H1 (cell line): ENCODE measurements around the gene FCHO1. TPM values are rescaled to one million over a fixed set of nuclear protein-coding genes. Genes with fewer than 3 reads are reported as not detected.

Experiments
- CTCF ChIA-PET: fragments of 300-600 bp; sonication (Branson Sonifier 250); formaldehyde crosslinking; loops from one replicate; lab custom pipeline; 2021; ENCODE audit not compliant: partially characterized antibody; lab: Charles Lee
- POLR2A ChIA-PET: fragments of 300-600 bp; sonication (Branson Sonifier 250); formaldehyde crosslinking; loops from one replicate; lab custom pipeline; 2021; ENCODE audit warnings: inconsistent platforms; ENCODE audit not compliant: partially characterized antibody; lab: Charles Lee
- DNase-seq, 2 experiments: peaks; one replicate each; pipeline versions ENCODE4 v3.0.0 to v3.0.0-alpha.2; 2010 to 2022; ENCODE audit warnings: low spot score in 2 of 2, low read depth in 1 of 2, mixed read lengths in 1 of 2
- FAIRE-seq: peaks from 2 replicates; lab custom pipeline; 2011; peaks lifted over from hg19 to GRCh38; lab: Jason Lieb, UNC
- H2AFZ ChIP-seq: 2 replicates; pipeline ENCODE4 v1.8.1; 2012; ENCODE audit warnings: low read length, inconsistent platforms
- H2AK5ac ChIP-seq: 2 replicates; pipeline ENCODE4 v1.6.1; 2013; ENCODE audit warnings: low read depth, low read length
- H2BK120ac ChIP-seq: replicated peaks from 2 replicates; pipeline ENCODE3; 2013; ENCODE audit warnings: low read depth, low read length, inconsistent platforms
- H2BK12ac ChIP-seq: 2 replicates; pipeline ENCODE4 v1.6.1; 2013; ENCODE audit warnings: low read depth, low read length
- H2BK15ac ChIP-seq: 2 replicates; pipeline ENCODE4 v1.6.1; 2013; ENCODE audit warnings: low read length
- H2BK20ac ChIP-seq: 2 replicates; pipeline ENCODE4 v1.6.1; 2013; ENCODE audit warnings: low read length
- H2BK5ac ChIP-seq: 2 replicates; pipeline ENCODE4 v1.6.1; 2013; ENCODE audit warnings: low read depth, low read length
- H3K14ac ChIP-seq: 2 replicates; pipeline ENCODE4 v1.6.1; 2013; ENCODE audit warnings: inconsistent platforms; ENCODE audit not compliant: insufficient read length
- H3K18ac ChIP-seq: 2 replicates; pipeline ENCODE4 v1.6.1; 2013; ENCODE audit warnings: low read length; ENCODE audit errors: extremely low read depth
- H3K23ac ChIP-seq: 2 replicates; pipeline ENCODE4 v1.6.1; 2013; ENCODE audit warnings: inconsistent platforms; ENCODE audit not compliant: insufficient read length
- H3K23me2 ChIP-seq: 2 replicates; pipeline ENCODE4 v1.6.1; 2013; ENCODE audit warnings: low read depth, low read length
- H3K27ac ChIP-seq: 2 replicates; pipeline ENCODE4 v1.6.1; 2011; ENCODE audit warnings: low read depth, low read length, inconsistent platforms
- H3K27me3 ChIP-seq, 4 experiments: replicated peaks in 1 of 4; 1 replicate in 1 of 4; 2 replicates in 3 of 4; pipeline versions ENCODE4 v1.6.1 to v1.8.1; 2011 to 2013; ENCODE audit warnings: low read length in 3 of 4, mild to moderate bottlenecking in 3 of 4, inconsistent platforms in 2 of 4, mixed read lengths in 2 of 4, moderate library complexity in 1 of 4; ENCODE audit not compliant: control insufficient read depth in 3 of 4, insufficient read depth in 3 of 4; ENCODE audit errors: extremely low read depth in 1 of 4
- H3K36me3 ChIP-seq, 4 experiments: 2 replicates each; pipeline versions ENCODE4 v1.6.1 to v1.8.1; 2011 to 2013; ENCODE audit warnings: mild to moderate bottlenecking in 4 of 4, low read length in 3 of 4, moderate library complexity in 2 of 4, control low read depth in 1 of 4, inconsistent platforms in 1 of 4; ENCODE audit not compliant: insufficient read depth in 4 of 4, control insufficient read depth in 2 of 4
- H3K4ac ChIP-seq: replicated peaks from 2 replicates; pipeline ENCODE3; 2013; ENCODE audit warnings: low read length, low read depth, mixed read lengths, inconsistent platforms; ENCODE audit not compliant: insufficient read length
- H3K4me1 ChIP-seq, 4 experiments: replicated peaks in 1 of 4; 1 replicate in 1 of 4; 2 replicates in 3 of 4; pipeline versions ENCODE4 v1.6.1 to v1.8.1; 2011 to 2013; ENCODE audit warnings: low read length in 3 of 4, inconsistent platforms in 2 of 4, mixed read lengths in 1 of 4; ENCODE audit not compliant: insufficient read depth in 4 of 4, control insufficient read depth in 3 of 4
- H3K4me2 ChIP-seq, 2 experiments: 2 replicates each; pipeline versions ENCODE4 v1.6.1 to v1.8.1; 2011 to 2013; ENCODE audit warnings: low read depth in 2 of 2, low read length in 2 of 2, control low read depth in 1 of 2, inconsistent platforms in 1 of 2, mild to moderate bottlenecking in 1 of 2; ENCODE audit not compliant: insufficient read depth in 1 of 2
- H3K4me3 ChIP-seq, 4 experiments: fragments of 200-600, 300-600 bp in 1 of 4; sonication (generic), shearing (Covaris generic), sonication (Bioruptor Twin) in 1 of 4; 2 replicates each; pipeline versions ENCODE4 v1.5.1 to v1.8.1; 2011 to 2016; ENCODE audit warnings: low read length in 4 of 4, low read depth in 3 of 4, control low read depth in 2 of 4, inconsistent platforms in 2 of 4, mild to moderate bottlenecking in 2 of 4, mixed read lengths in 1 of 4, moderate library complexity in 1 of 4; ENCODE audit not compliant: insufficient read depth in 2 of 4; ENCODE audit errors: extremely low read depth in 1 of 4
- H3K56ac ChIP-seq: replicated peaks from 2 replicates; pipeline ENCODE3; 2013; ENCODE audit warnings: low read depth, mild to moderate bottlenecking, mixed read lengths, low read length, inconsistent platforms; ENCODE audit not compliant: insufficient read length
- H3K79me1 ChIP-seq: 2 replicates; pipeline ENCODE4 v1.6.1; 2013; ENCODE audit warnings: low read depth, low read length, control low read depth
- H3K79me2 ChIP-seq, 2 experiments: 2 replicates each; pipeline versions ENCODE4 v1.6.1 to v1.8.1; 2012 to 2013; ENCODE audit warnings: low read length in 2 of 2, mild to moderate bottlenecking in 2 of 2, inconsistent platforms in 1 of 2; ENCODE audit not compliant: insufficient read depth in 2 of 2, control insufficient read depth in 1 of 2
- H3K9ac ChIP-seq, 4 experiments: replicated peaks in 1 of 4; 1 replicate in 1 of 4; 2 replicates in 3 of 4; pipeline versions ENCODE4 v1.6.1 to v1.8.1; 2011 to 2013; ENCODE audit warnings: low read depth in 3 of 4, low read length in 3 of 4, control low read depth in 2 of 4, mild to moderate bottlenecking in 2 of 4, moderate library complexity in 2 of 4, inconsistent platforms in 1 of 4; ENCODE audit errors: extremely low read depth in 1 of 4
- H3K9me3 ChIP-seq, 2 experiments: 2 replicates each; pipeline versions ENCODE4 v1.6.1 to v1.8.1; 2012 to 2013; ENCODE audit warnings: mild to moderate bottlenecking in 2 of 2, moderate library complexity in 2 of 2, control low read depth in 1 of 2, inconsistent platforms in 1 of 2, low read depth in 1 of 2, low read length in 1 of 2, mixed read lengths in 1 of 2; ENCODE audit not compliant: insufficient read depth in 2 of 2
- H4K20me1 ChIP-seq, 2 experiments: replicated peaks in 1 of 2; 2 replicates each; pipeline versions ENCODE3 to v1.8.1; 2011 to 2013; ENCODE audit warnings: inconsistent platforms in 2 of 2, low read length in 2 of 2, mild to moderate bottlenecking in 1 of 2; ENCODE audit not compliant: insufficient read depth in 2 of 2, control insufficient read depth in 1 of 2
- H4K5ac ChIP-seq: 2 replicates; pipeline ENCODE4 v1.6.1; 2013; ENCODE audit warnings: low read length, low read depth, mixed read lengths, inconsistent platforms; ENCODE audit not compliant: insufficient read length
- H4K8ac ChIP-seq: 2 replicates; pipeline ENCODE4 v1.8.0; 2013; ENCODE audit warnings: mild to moderate bottlenecking, moderate library complexity, low read length, inconsistent platforms; ENCODE audit not compliant: insufficient read depth; ENCODE audit errors: extremely low read depth
- H4K91ac ChIP-seq: replicated peaks from 2 replicates; pipeline ENCODE3; 2013; ENCODE audit warnings: low read length, mixed read lengths, inconsistent platforms; ENCODE audit not compliant: insufficient read length
- NANOG ChIP-seq: IDR thresholded peaks from 2 replicates; pipeline ENCODE4 v1.6.1; 2011; ENCODE audit warnings: low read length, low read depth, mild to moderate bottlenecking, inconsistent platforms; ENCODE audit not compliant: insufficient read depth, poor library complexity, severe bottlenecking
- POLR2AphosphoS5 ChIP-seq: IDR thresholded peaks from 2 replicates; pipeline ENCODE4 v1.6.1; 2011; ENCODE audit warnings: low read depth, low read length
- RNF2 ChIP-seq: fragments of 200-900, 300-1000 bp; sonication (generic); IDR thresholded peaks from 2 replicates; pipeline ENCODE4 v1.7.1; 2016; ENCODE audit warnings: borderline replicate concordance, low read depth, mild to moderate bottlenecking, antibody characterized with exemption, low read length; ENCODE audit not compliant: poor library complexity, severe bottlenecking; ENCODE audit errors: missing control alignments
- WGBS, 2 experiments: shearing (Covaris generic) in 1 of 2; methylation state at CpG; one replicate each; pipeline versions ENCODE4 v1.1.6 to v1.1.7; 2013 to 2015; ENCODE audit warnings: low lambda C conversion rate in 2 of 2, mixed read lengths in 2 of 2, inconsistent platforms in 1 of 2, low coverage in 1 of 2, missing lambda C conversion rate in 1 of 2; ENCODE audit not compliant: insufficient replicate concordance in 2 of 2, insufficient coverage in 1 of 2, insufficient read length in 1 of 2; ENCODE audit errors: extremely low coverage in 1 of 2, missing lambda C conversion rate in 1 of 2; 5-methylcytosine and 5-hydroxymethylcytosine counted together
- polyA plus RNA-seq, 7 experiments: library from polyadenylated mRNA; depleted of rRNA in 3 of 7; stranded (reverse) in 5 of 7; unstranded in 2 of 7; fragments of >200 nt in 5 of 7; fragments of 200-250 nt in 2 of 7; gene quantifications; 1 replicate in 5 of 7; 2 replicates in 1 of 7; 4 replicates in 1 of 7; pipeline versions ENCODE4 v1.2.1 to v1.2.3, GENCODE V29; 2011 to 2013; ENCODE audit warnings: missing spikeins in 2 of 7, mixed read lengths in 2 of 7
- total RNA-seq: library from RNA; stranded (reverse); fragmentation: NEBNext Ultra II Directional; extraction: Animal tissue kit (Norgen Biotek cat#: 25700); gene quantifications from 2 replicates; pipeline ENCODE4 v1.2.1, GENCODE V29; 2021
- TF ChIP-seq, protein P1 (sequence below), 3 experiments: IDR thresholded peaks; 1 replicate in 2 of 3; 2 replicates in 1 of 3; pipeline versions ENCODE4 v1.5.1 to v1.6.1; 2011; ENCODE audit warnings: low read length in 3 of 3, mild to moderate bottlenecking in 3 of 3, inconsistent platforms in 2 of 3, low read depth in 1 of 3, moderate library complexity in 1 of 3; ENCODE audit not compliant: insufficient read depth in 1 of 3; ENCODE audit errors: control extremely low read depth in 1 of 3

FCHO1 gene
- total and polyA plus RNA-seq, 2 of the 8 experiments (the other 6 are each of a cell fraction or from before 2014, with no cell fraction given) = 13.0 to 25.9 TPM

DNA sequence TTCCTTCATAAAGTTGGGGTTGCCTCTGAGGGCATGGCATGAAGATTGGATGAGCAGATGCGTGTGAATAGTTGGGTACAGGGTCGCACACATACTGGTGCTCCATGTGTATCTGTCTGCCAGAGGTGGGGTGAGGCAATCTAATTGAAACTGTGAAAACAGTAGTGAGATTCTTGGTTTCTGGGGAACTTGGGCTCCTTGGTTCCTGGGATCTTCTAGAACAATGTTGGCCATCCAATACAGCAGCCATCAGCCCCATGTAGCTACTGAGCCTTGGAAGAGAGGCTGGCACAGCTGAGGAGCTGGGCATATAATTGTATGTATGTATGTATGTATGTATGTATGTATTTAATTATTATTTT lies 616 bp downstream of the FCHO1 start:
- Histone ChIP-seq H2AK5ac (no peak overlapping the region), H4K91ac (no peak overlapping the region), H4K20me1 (peaks cover 0 to 3% of the 10 kb centered on the region in 2 experiments), H3K56ac (no peak overlapping the region), H3K4me1 (peaks cover 0 to 14% (median under 1%) of the 10 kb centered on the region in 4 experiments; a peak in 4 of 7 replicates), H3K4me2 (no peak overlapping the region), H2BK15ac (no peak overlapping the region), H3K27me3 (no peaks in the 10 kb centered on the region), H3K79me1 (no peaks in the 10 kb centered on the region; the same call in 1 of the 2 replicates), H2BK120ac (no peak overlapping the region), H3K4ac (no peak overlapping the region), H4K8ac (no peak overlapping the region), H2BK20ac (no peak overlapping the region), H3K36me3 (no peaks in the 10 kb centered on the region), H3K23ac (no peak overlapping the region), H2AFZ (no peak overlapping the region), H2BK5ac (no peak overlapping the region), H3K9ac (no peak overlapping the region), H3K4me3 (no peak overlapping the region), H4K5ac (no peak overlapping the region), H3K14ac (no peak overlapping the region), H3K23me2 (peaks cover 5% of the 10 kb centered on the region; the same call in 1 of the 2 replicates), H2BK12ac (no peak overlapping the region), H3K9me3 (no peaks in the 10 kb centered on the region), H3K27ac (no peak overlapping the region), H3K18ac (no peak overlapping the region), H3K79me2 (no peaks in the 10 kb centered on the region)
- WGBS, 2 experiments = 92% methylated on average over 2 of the region's 2 CpGs; no CpG with 5 or more reads in 1 of the 2 experiments
- no peak for TF ChIP-seq RNF2
- TF ChIP-seq, protein P1, sequence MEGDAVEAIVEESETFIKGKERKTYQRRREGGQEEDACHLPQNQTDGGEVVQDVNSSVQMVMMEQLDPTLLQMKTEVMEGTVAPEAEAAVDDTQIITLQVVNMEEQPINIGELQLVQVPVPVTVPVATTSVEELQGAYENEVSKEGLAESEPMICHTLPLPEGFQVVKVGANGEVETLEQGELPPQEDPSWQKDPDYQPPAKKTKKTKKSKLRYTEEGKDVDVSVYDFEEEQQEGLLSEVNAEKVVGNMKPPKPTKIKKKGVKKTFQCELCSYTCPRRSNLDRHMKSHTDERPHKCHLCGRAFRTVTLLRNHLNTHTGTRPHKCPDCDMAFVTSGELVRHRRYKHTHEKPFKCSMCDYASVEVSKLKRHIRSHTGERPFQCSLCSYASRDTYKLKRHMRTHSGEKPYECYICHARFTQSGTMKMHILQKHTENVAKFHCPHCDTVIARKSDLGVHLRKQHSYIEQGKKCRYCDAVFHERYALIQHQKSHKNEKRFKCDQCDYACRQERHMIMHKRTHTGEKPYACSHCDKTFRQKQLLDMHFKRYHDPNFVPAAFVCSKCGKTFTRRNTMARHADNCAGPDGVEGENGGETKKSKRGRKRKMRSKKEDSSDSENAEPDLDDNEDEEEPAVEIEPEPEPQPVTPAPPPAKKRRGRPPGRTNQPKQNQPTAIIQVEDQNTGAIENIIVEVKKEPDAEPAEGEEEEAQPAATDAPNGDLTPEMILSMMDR (IDR thresholded peaks at IDR 0.05; ENCODE audit: control extremely low read depth in 1 of 3, insufficient read depth in 1 of 3, low read depth in 1 of 3, low read length in 3 of 3) = no peak
- no peak for TF ChIP-seq POLR2AphosphoS5
- TF ChIP-seq NANOG = no peak
- DNase-seq (no peak), FAIRE-seq (no peak)
- POLR2A ChIA-PET = interaction anchor here (1.2 to 2.7 kb wide), 2 partner anchors 10 to 215 kb away, joined by 3 to 9 read pairs; partner anchors contain the start of gene KCNN1
- CTCF ChIA-PET = interaction anchor here (1.0 to 4.1 kb wide), 4 partner anchors 15 to 49 kb away, joined by 4 to 17 read pairs (median 9); no protein-coding TSS in a partner anchor
